ENCODE results near the gene RUNX1.

The RUNX1 gene

DNA sequence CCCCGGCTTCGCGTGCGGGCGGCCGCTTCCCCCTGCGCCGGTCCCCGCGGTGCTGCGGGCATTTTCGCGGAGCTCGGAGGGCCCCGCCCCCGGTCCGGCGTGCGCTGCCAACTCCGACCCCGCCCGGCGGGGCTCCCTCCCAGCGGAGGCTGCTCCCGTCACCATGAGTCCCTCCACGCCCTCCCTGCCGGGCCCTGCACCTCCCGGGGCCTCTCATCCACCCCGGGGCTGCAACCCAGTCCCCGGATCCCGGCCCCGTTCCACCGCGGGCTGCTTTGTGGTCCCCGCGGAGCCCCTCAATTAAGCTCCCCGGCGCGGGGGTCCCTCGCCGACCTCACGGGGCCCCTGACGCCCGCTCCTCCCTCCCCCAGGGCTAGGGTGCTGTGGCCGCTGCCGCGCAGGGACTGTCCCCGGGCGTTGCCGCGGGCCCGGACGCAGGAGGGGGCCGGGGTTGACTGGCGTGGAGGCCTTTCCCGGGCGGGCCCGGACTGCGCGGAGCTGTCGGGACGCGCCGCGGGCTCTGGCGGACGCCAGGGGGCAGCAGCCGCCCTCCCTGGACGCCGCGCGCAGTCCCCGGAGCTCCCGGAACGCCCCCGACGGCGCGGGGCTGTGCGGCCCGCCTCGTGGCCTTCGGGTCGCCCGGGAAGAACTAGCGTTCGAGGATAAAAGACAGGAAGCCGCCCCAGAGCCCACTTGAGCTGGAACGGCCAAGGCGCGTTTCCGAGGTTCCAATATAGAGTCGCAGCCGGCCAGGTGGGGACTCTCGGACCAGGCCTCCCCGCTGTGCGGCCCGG, 159.2 kb downstream of the RUNX1 start:
- peak; percentile 63 for DNase-seq

GRCh38 chr21:34889320-34889675, 159.8 kb downstream of the RUNX1 start:
- no peak for DNase-seq

- peak; percentile 91 for DNase-seq
These were observed 160.4 kb downstream of the RUNX1 start for GRCh38 chr21:34888569-34889319.

GRCh38 chr21:34887725-34888568, 161.2 kb downstream of the RUNX1 start:
- DNase-seq: peak; percentile 39

DNA sequence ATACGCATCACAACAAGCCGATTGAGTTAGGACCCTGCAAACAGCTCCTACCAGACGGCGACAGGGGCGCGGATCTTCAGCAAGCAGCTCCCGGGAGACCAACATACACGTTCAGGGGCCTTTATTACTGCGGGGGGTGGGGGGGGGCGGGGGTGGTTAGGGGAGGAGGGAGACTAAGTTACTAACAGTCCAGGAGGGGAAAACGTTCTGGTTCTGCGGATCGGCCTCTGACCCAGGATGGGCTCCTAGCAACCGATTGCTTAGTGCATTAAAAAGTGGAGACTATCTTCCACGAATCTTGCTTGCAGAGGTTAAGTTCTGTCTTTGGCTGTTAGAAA, 162.0 kb downstream of the RUNX1 start:
- DNase-seq: no peak

GRCh38 chr21:34886240-34887104, 162.6 kb downstream of the RUNX1 start:
- DNase-seq: no peak

DNA sequence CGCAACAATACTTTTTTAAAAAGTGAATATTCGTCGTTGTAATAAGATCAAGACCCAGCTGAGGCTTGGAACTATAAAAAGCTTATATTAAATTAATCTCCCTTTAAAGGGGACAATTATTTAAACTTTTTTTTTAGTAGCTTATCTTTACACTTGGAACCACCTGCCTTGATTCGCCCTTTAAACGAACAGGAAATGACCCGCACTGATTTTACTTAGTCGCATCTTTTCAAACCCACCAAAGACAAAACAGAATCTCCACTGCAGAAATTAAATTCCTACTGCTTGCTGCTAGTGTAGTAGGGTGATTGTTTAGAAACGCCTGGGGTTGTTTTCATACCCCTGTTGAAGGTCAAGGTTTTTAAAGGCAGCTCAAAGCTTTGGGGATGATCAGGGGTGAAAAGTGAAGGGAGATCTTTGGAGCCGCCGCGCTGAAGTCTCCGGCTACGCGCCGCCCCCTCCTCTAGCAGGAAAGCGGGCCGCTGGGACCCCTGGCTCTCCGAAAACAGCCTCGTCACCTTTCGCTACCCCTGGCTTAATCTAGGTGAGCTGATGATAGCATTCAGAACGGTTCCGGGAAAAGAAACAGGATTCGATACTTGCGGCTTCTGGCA, 163.4 kb downstream of the RUNX1 start:
- DNase-seq: no peak

- DNase-seq: no peak
These were observed 164.0 kb downstream of the RUNX1 start for GRCh38 chr21:34885125-34885524.

DNA sequence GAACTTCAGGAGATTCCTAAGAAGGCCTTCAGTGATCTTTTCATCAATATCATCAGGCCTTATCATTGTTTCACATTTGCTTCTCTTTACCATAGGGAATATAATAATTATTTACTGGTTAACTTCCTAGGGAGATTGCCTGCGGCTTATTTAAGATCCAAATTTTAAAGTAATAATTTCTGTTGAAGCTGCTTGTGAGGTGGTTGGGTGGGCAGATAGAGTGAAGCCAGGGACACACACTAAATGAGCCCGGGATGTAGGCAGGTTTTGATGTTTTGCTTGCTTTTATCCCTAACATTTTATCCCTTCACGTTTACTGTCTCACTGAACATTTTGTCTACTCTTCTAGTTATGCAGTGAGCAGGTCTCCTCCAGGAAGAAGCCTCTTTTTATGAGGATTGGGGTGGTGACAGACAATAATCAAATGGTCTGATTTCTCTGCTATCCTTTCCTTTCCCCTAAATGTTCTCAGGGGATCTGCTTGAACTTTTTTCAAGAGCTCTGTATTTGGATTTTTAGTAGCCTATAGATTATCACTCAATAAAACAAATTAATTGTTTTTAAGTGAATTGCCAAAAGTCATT, 164.7 kb downstream of the RUNX1 start:
- no peak for DNase-seq

- DNase-seq: no peak
These were observed 165.4 kb downstream of the RUNX1 start for GRCh38 chr21:34883491-34884271.

DNA sequence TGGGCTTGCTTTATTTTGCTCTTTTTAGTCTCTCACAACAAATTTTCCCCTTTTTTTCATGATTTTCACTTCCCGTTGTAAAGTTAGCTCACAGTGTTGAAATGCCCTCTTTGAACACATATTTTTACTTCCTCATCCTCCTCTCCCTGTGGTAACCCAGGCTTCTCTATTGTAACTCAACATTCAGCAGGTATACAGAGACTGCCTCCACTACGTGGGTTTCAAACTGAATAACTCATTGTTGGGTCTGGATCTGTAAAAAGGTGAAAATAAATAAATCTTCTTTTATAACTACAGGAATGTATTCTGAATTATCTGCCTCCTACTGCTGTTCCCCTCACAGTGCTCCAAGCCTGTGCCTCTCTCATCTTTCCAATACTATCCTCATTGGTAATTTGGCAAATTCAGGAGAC, 166.4 kb downstream of the RUNX1 start:
- DNase-seq: no peak

GRCh38 chr21:34881839-34882371, 167.2 kb downstream of the RUNX1 start:
- DNase-seq: no peak

DNA sequence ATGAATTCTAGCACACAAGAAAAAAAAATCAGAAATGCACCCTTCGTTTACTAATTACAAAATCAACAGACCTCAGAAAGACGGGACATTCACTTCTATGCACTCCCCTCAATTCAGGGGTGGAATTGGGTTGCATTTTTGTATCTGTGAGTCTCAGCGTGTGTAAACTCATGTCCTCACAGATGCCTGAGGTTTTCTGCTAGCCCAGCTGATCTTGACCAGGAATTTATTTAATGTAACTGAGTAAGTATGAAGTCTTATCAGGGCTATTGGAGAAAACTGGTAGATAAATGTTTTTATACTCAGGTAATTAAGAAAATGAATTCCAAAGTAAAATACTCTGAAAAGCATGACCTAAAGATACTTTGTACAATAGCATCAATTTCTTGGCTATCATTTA, 167.7 kb downstream of the RUNX1 start:
- no peak for DNase-seq

DNA sequence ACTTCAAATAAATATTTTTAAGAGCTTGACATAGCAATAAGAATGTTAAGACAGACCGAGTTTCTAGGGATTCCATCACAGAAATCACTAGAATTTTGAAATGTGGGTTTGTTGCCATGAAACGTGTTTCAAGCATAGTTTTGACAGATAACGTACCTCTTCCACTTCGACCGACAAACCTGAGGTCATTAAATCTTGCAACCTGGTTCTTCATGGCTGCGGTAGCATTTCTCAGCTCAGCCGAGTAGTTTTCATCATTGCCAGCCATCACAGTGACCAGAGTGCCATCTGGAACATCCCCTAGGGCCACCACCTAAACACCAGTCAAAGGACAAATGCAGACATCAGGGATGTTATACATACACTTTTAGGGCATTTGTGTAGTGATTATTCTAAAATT, 168.7 kb downstream of the RUNX1 start:
- DNase-seq: no peak

GRCh38 chr21:34878940-34879339, 170.2 kb downstream of the RUNX1 start:
- DNase-seq: no peak

DNA sequence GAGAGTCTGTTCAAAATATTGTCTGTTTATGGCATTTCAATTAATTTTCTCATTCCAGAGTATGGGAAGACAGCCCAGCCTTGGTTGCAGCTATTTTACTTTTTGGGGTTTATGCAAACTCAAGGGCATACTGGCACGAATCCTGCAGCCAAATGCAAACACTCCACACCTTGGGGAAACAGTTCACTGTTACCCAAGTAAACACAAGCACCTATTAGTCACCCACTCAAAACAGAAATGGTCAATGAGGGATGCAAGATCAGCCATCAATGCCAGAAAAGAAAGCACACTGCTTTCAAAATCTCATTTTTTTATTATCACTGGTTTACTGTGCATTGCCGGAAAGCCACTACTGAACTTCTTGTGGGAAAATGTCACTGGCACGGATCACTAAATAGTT, 170.6 kb downstream of the RUNX1 start:
- DNase-seq: peak; percentile 82

DNA sequence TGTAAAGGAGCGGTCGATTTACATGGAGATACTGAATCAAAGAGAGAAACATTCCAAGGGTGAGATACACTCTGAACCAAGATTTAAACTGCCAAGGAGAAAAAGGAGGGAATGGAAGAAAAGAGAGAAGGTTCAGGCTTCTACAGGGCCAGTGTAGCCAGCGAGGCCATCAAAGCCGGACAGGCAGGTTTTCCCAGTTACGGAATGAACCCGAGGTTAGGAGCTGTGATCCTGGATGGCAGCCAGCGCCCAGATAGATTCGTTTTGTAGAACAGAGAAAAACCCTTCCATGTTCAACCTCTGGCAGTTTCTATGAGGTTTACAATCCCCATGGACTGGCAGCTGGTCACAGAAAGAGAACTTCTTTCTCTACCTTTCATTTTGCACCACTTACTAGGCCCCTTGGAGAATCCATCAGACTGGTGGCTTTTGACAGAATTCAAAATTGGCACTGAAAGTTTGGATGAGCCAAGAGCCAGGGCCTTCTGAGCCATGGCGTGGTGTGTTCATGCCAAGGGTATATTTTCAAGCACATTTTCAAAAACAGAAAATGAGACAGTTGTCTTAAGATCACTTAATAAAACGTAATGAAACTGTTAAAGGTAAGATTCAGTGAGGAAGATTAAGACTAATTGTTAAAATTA, 171.5 kb downstream of the RUNX1 start:
- no peak for DNase-seq

DNA sequence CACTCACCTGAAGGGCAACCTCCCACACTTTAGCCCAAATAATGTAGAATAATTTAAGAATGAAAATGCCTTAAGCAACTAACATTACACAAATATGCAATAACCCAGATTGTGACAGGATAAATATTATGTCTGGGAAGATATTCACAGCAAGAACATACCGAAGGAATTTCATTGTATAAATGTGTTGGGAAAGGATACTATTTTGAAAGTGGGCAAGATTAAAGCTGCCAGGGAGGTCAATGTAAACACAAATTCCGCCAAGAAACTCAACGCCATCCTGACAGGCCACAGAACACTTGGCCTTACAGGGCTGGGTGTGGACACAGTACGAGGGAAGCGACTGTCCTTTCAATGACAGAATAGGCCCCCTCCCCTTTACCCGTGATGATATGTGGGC, 173.3 kb downstream of the RUNX1 start:
- no peak for DNase-seq

DNA sequence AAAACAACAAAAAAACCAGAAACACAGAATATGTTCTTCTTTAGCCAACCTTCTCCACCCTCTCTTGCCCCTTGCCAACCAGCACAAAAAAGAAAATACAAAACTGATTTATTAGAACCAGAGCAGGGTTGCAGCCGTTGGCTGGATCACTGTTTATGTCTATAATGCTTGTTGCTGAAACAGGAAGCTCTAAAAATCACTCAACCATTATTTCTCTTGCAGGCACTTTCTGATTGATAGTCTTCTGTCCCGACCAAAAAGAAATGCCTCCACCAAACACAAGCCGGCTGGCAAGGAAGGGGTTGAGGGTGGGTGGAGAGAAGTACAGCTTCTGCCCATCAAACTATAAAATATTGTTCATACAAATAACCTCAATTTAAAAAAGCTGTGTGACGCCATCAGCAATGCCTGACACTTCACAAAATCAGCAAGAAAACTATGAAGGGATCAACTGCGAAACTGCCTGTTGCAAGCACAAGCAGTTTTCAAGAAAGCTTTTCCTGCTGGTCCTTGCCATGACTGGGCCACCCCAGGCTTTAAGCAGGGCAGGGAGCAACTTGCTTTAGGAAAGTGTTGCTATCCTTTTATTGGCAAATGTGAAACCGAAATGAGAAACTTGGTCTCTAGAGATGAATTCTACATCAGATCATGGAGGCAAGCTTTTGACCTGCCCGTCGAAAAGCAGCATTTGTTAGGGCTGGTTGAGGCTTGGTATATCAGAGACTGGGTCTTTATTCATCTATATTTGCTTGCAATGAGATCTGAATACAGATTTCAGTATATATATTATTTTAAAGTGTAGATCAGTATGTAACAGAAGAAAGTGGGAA, 174.2 kb downstream of the RUNX1 start:
- no peak for DNase-seq

All from NCI-H774 (cell line).